Measurements from ENCODE around the gene TOR1AIP2. TPM values are rescaled to one million over a fixed set of nuclear protein-coding genes. Genes with fewer than 3 reads are reported as not detected.

TOR1AIP2 gene
- 10 to 100 TPM in 1 of 3 donors, 1 to 10 TPM in 2; 8.7 to 15.5 (median 8.7) TPM for polyA plus RNA-seq

DNA sequence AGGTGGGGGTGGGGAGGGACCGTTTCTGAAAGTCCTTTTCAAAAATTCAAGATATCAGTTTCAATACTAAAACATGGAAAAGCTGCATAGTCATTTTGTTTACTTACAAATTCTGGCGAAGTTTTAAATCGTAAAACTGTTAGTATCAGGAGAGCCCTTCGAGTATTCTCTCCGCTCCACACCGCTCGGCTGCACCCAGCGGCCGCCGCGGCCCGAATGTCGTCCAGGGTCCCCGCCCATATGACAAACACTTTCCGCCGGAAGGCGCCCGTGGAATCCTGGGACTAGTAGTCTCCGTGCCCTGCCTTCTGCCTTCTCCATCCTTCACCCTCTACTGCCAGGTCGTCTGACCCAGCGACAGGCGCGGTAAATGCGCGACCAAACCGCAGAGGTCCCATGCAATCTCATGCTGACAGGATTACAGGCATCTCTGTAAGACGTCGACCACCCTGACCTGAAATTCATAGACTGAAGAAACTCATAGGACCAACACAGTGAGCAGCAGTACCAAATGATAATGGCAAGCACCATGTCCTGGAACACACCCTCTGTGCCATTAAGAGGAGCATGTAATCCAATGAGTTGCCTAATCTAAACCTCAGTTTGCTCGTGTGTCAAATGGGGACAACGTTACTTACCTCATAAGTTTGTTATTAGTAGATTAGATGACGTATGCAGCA is at the start of gene TOR1AIP2:
Gene TOR1AIP2 (minus strand): TSS at position 218 of the 680 bp plus-strand sequence. CDS start 25,138 bp downstream, outside the sequence.
- H3K27me3 Mint-ChIP-seq (ENCODE audit: low read depth in 3 of 3): peaks cover 11 to 12% (median 11%) of the 10 kb centered on the region in 3 donors
- H3K36me3 Mint-ChIP-seq: peaks cover 0 to 10% (median 0%) of the 10 kb centered on the region in 3 donors
- peaks cover 35 to 68% of the 10 kb centered on the region in 2 donors for H3K4me1 Mint-ChIP-seq
- peak; percentile 79 to 82 (median 79) for DNase-seq
- peak within 1 kb of the TSS; percentile 80 to 97 (median 90) for H3K27ac Mint-ChIP-seq
- H3K9me3 Mint-ChIP-seq: no peaks in the 10 kb centered on the region
- peak within 1 kb of the TSS; percentile 87 to 95 (median 94) for H3K4me3 Mint-ChIP-seq

DNA sequence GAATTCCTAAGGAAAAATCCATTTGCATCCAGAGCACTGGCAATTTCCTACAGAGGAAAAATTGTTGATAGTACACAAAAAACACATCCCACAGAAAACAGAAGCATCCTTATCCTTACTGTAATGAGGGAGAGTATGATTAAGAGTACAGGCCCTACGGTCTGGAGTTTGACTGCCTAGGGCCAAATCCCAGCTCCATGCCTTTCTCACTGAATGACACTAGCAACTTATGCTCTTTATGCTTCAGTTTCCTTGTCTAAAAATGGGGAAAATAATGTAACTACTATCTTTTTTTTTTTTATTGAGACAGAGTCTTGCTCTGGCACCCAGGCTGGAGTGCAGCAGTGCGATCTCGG is 49.2 kb upstream of the TOR1AIP2 start:
- no peak for DNase-seq
- peaks cover 0 to 4% (median 0%) of the 10 kb centered on the region in 3 donors for H3K36me3 Mint-ChIP-seq
- H3K9me3 Mint-ChIP-seq: no peaks in the 10 kb centered on the region
- H3K27me3 Mint-ChIP-seq (ENCODE audit: low read depth in 3 of 3): peaks cover under 1 to 3% (median 2%) of the 10 kb centered on the region in 3 donors
- H3K4me1 Mint-ChIP-seq: no peaks in the 10 kb centered on the region
- no peak overlapping the region for H3K4me3 Mint-ChIP-seq
- no peak overlapping the region for H3K27ac Mint-ChIP-seq

DNA sequence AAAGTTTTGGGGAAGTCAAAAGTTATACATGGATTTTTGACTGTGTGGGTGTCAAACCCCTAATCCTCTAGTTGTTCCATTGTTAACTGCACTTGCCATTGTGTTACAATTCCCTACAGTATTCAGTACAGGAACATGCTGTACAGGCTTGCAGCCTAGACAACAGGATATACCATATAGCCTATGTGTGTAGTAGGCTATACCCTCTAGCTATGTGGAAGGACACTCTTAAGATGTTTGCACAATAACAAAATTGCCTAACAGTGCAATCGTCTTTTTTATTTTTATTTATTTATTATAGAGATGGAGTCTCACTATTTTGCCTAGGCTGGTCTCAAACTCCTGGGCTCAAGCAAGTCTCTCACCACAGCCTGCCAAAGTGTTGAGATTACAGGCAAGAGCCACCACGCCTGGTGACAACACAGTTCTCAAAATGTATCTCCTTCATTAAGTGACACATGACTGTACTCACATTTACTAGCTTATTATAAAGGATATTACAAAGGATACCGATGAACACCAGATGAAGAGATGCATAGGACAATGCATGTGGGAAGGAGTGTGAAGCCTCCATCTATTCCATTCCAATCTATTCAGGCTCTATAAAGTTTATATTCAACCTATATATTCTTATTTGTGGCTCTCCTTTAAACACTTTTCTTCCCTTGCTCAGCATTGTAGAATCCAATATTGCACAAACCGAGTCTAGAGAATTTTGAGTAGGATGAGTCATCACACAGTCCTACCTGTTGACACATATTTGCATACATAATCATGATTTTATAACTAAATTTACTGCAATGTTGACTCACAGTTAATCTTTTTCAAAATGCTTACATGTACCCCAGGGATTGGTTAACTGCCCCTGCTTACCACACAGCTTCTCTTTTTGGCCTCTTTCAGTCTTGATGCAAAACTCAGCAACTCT is 48.6 kb upstream of the TOR1AIP2 start:
- DNase-seq: no peak
- no peak overlapping the region for H3K4me3 Mint-ChIP-seq
- no peak overlapping the region for H3K27ac Mint-ChIP-seq
- H3K36me3 Mint-ChIP-seq: peaks cover 0 to 4% (median 0%) of the 10 kb centered on the region in 3 donors
- no peaks in the 10 kb centered on the region for H3K9me3 Mint-ChIP-seq
- H3K27me3 Mint-ChIP-seq (ENCODE audit: low read depth in 3 of 3): peaks cover 2 to 3% (median 2%) of the 10 kb centered on the region in 3 donors
- H3K4me1 Mint-ChIP-seq: no peaks in the 10 kb centered on the region

DNA sequence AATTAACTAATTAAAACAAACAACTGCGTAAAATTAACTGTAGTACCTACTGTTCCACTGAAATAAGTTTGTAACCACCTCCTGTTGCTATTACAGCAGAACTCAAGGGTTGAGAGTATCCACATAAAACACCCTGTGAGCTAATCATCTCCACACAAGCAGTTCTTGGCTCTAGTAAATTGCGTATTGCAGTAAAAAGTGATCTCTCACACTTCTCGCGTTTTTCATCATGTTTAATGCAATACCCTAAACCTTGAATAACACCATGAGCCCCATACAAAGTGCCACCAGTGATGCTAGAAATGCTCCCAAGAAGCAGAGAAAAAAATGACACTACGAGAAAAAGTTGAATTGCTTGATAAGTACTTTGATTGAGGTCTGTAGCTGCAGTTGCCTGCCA is 47.7 kb upstream of the TOR1AIP2 start:
- no peak overlapping the region for H3K27ac Mint-ChIP-seq
- no peak for DNase-seq
- H3K9me3 Mint-ChIP-seq: no peaks in the 10 kb centered on the region
- no peak overlapping the region for H3K4me3 Mint-ChIP-seq
- peaks cover 0 to 6% (median 0%) of the 10 kb centered on the region in 3 donors for H3K36me3 Mint-ChIP-seq
- H3K27me3 Mint-ChIP-seq (ENCODE audit: low read depth in 3 of 3): peaks cover 2 to 3% (median 2%) of the 10 kb centered on the region in 3 donors
- H3K4me1 Mint-ChIP-seq: no peaks in the 10 kb centered on the region

DNA sequence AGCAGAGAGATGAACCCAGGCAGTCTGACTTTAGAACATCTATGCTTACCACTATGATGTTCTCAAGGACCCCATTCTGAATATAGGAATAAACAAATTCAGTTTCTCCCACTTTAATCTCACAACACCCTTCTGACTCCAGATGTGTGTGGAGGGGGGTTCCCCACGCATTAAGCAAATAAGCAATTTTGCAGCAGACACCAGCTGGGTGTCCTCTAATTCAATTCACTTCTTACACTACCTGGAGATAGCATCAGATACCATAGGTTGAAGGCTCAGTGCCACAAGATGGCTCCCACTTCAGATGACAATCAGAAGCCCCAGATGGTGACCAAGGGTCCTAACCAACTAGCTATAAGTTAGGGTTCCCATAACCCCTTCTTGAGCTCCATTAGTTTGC is 46.7 kb upstream of the TOR1AIP2 start:
- Mint-ChIP-seq H3K36me3 (peaks cover 4 to 12% (median 4%) of the 10 kb centered on the region in 3 donors), H3K9me3 (no peaks in the 10 kb centered on the region), H3K4me3 (no peak overlapping the region), H3K27me3 (ENCODE audit: low read depth in 3 of 3) (peaks cover 2 to 3% (median 2%) of the 10 kb centered on the region in 3 donors), H3K4me1 (peaks cover 3 to 5% of the 10 kb centered on the region in 2 donors), H3K27ac (no peak overlapping the region)
- no peak for DNase-seq

DNA sequence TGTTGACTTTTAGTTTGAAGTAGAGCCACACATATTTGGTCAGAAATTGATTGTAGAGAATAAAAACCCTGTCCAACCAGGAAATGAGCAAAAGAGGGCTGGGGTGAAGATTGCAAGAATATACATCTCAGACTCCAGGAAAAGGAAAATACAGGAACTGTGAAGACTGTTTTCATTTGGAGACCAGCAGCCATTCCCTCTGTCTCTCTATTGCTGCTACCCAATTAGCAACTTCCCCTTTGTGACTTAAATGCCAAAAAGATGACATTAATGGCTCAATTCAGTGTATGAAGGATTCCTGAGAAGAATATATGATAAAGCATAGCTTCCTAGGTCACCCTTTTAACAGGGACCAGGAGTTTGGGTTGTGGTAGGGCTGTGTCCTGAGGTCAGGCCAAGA is 45.4 kb upstream of the TOR1AIP2 start:
- H3K9me3 Mint-ChIP-seq: no peaks in the 10 kb centered on the region
- peaks cover 12 to 21% (median 13%) of the 10 kb centered on the region in 3 donors for H3K36me3 Mint-ChIP-seq
- peaks cover 15% of the 10 kb centered on the region in 2 donors for H3K4me1 Mint-ChIP-seq
- H3K27ac Mint-ChIP-seq: no peak overlapping the region
- H3K4me3 Mint-ChIP-seq: no peak overlapping the region
- no peak for DNase-seq
- H3K27me3 Mint-ChIP-seq (ENCODE audit: low read depth in 3 of 3): peaks cover 2 to 3% (median 2%) of the 10 kb centered on the region in 3 donors

DNA sequence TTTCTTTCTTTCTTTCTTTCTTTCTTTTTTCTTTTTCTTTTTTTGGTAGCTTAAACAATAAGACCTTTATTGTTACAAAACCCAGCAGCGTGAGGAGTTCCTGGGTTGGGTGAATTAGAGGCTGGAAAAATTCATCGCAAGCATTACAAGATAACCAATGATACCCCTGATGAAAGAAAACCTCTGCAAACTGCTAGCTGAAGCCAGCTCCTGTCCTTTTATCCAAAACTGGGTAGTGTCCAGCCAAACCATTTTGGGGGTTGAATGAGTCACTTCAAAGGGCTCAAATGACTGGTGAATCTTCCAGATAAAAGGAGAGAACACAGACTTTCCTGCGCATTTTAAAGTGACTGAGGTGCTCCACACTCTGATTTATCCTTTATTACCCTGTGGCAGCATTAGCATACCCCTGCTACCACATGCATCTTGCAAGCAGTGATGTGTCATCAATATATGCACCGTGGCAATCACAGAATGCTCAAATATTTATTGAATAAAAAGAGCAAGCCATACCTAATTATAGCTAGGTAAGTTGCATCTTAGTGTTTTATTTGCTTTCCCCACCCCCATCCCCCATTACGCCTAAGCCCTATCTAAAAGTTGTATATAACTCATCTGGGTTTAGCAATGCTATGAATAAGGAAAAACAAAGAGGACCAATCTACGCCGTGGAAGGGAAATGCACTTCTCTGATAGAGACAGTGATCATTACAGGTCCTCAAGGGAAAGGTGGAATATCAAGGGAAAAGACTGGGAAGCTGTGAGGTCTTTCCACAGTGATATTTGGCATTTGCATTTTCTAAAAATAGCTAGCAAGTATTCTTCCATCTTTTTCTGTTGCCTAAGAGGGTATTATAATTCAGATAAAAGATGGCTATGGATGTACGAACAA is 44.6 kb upstream of the TOR1AIP2 start:
- Mint-ChIP-seq H3K4me3 (no peak overlapping the region), H3K4me1 (peaks cover 23% of the 10 kb centered on the region in 2 donors), H3K27ac (peak overlapping the region in 4 of 6 donors; percentile 4 to 39 (median 18)), H3K9me3 (no peaks in the 10 kb centered on the region), H3K27me3 (ENCODE audit: low read depth in 3 of 3) (peaks cover 0 to 3% (median 2%) of the 10 kb centered on the region in 3 donors), H3K36me3 (peaks cover 19 to 21% (median 20%) of the 10 kb centered on the region in 3 donors)
- no peak for DNase-seq

DNA sequence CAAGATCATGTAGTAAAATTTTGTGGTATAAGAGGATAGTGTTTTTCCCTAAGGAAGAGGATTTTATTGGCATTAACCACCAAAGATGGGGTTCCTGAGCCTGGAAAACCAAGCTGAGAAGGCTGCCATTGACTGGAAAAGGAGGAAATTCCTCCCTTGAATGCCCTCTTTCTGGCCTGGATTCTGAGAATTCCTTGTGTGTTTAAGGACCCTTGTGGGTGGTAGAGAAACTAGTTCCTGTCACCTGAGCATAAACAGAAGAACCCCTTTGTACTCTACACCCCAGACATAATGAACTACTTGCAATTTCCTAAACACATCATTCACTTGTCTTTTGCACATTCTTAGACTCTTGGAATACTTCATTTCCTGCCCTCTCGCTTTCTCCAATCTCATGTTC is 43.9 kb upstream of the TOR1AIP2 start:
- Mint-ChIP-seq H3K4me3 (no peak overlapping the region), H3K36me3 (peaks cover 19 to 23% (median 22%) of the 10 kb centered on the region in 3 donors), H3K9me3 (no peaks in the 10 kb centered on the region), H3K27ac (peak overlapping the region in 4 of 6 donors; percentile 13 to 58 (median 31)), H3K4me1 (peaks cover 24 to 25% of the 10 kb centered on the region in 2 donors), H3K27me3 (ENCODE audit: low read depth in 3 of 3) (peaks cover 0 to 3% (median 2%) of the 10 kb centered on the region in 3 donors)
- DNase-seq: no peak

DNA sequence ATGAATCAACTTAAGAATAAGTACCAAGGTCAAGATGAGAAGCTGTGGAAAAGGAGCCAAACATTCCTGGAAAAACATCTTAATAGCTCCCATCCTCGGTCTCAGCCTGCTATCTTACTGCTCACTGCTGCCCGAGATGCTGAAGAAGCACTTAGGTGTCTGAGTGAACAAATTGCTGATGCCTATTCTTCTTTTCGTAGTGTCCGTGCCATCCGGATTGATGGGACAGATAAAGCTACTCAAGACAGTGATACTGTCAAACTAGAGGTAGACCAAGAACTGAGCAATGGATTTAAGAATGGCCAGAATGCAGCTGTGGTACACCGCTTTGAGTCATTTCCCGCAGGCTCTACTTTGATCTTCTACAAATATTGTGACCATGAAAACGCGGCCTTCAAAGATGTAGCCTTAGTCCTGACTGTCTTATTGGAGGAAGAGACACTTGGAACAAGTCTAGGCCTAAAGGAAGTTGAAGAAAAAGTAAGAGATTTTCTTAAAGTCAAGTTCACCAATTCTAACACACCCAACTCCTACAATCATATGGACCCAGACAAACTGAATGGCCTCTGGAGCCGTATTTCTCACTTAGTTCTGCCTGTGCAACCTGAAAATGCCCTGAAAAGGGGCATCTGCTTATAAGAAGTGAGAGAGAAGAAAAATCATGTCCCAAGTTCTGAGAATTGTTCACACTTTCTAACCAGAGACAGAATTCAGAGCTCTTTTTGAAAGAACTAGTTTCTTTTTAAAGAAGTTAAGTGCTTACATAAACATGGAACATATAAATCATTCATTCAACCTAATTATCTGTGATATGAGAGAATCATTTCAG is 40.2 kb upstream of the TOR1AIP2 start:
- H3K4me3 Mint-ChIP-seq: peak overlapping the region in 4 of 5 donors; percentile 5 to 54 (median 40)
- H3K36me3 Mint-ChIP-seq: peaks cover 19 to 34% (median 22%) of the 10 kb centered on the region in 3 donors
- H3K9me3 Mint-ChIP-seq: no peaks in the 10 kb centered on the region
- H3K27me3 Mint-ChIP-seq (ENCODE audit: low read depth in 3 of 3): peaks cover 0 to 3% (median 0%) of the 10 kb centered on the region in 3 donors
- H3K27ac Mint-ChIP-seq: peak overlapping the region; percentile 53 to 84 (median 78)
- DNase-seq: no peak
- peaks cover 24 to 25% of the 10 kb centered on the region in 2 donors for H3K4me1 Mint-ChIP-seq

DNA sequence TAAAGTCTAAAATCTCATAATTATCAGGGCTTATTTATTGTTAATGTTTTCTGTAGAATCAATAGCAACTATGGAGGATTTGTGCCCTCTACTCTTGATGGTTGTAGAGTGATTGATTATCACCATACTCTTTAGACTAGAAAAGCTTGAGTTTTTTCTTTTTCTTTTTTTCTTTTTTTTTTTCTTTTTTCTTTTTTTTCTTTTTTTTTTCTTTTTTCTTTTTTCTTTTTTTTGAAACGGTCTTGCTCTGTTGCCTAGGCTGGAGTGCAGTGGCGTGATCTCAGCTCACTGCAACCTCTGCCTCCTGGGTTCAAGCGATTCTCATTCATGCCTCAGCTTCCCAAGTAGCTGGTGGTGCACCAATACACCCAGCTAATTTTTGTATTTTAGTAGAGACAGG is 34.2 kb upstream of the TOR1AIP2 start:
- H3K36me3 Mint-ChIP-seq: peaks cover 14 to 36% (median 16%) of the 10 kb centered on the region in 3 donors
- H3K4me1 Mint-ChIP-seq: peaks cover 10 to 25% of the 10 kb centered on the region in 2 donors
- H3K9me3 Mint-ChIP-seq: no peaks in the 10 kb centered on the region
- H3K27ac Mint-ChIP-seq: peak overlapping the region in 4 of 6 donors; percentile 23 to 53 (median 40)
- DNase-seq: no peak
- no peak overlapping the region for H3K4me3 Mint-ChIP-seq
- peaks cover 0 to 1% (median 0%) of the 10 kb centered on the region in 3 donors for H3K27me3 Mint-ChIP-seq (ENCODE audit: low read depth in 3 of 3)

DNA sequence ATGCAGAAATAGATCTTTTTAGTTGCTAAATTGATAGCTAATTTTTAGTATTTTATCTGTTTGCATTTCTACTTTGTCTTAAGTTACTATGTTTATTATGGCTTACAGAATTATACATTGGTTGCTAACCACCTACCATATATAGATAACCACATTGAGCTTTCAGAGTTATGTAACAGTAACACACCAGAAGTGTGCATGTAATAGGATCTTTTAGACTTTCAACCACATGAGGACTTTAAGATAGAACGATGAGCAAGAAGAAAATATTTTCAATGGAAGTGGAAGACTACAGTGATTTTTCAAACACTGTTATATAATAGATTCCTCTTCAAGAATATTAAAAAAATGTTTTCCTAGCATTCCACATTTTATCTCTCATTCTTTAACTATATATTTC is 33.3 kb upstream of the TOR1AIP2 start:
- H3K36me3 Mint-ChIP-seq: peaks cover 18 to 41% (median 20%) of the 10 kb centered on the region in 3 donors

DNA sequence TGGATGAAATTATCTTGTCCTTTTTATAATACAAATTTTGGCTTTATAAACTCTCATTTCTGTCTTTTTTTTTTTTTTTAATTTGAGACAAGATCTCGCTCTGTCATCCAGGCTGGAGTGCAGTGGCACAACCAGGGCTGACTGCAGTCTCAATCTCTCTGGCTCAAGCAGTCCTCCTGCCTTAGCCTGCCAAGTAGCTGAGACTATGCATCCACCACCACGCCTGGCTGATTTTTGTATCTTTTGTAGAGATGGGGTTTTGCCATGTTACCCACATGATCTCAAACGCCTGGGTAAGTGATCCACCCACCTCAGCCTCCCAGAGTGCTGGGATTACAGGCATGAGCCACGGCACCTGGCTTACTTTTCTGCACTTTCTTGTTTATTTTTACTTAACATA is 12.0 kb upstream of the TOR1AIP2 start:
- Mint-ChIP-seq H3K4me3 (no peak overlapping the region), H3K27me3 (ENCODE audit: low read depth in 3 of 3) (no peaks in the 10 kb centered on the region), H3K27ac (peak overlapping the region in 3 of 6 donors; percentile 28 to 53 (median 39)), H3K4me1 (peaks cover 32 to 48% of the 10 kb centered on the region in 2 donors), H3K9me3 (no peaks in the 10 kb centered on the region), H3K36me3 (peaks cover 0 to 11% (median 5%) of the 10 kb centered on the region in 3 donors)
- no peak for DNase-seq

More for the DNA sequence above, 33.3 kb upstream of the TOR1AIP2 start:
- Mint-ChIP-seq H3K27ac (peak overlapping the region in 3 of 6 donors; percentile 37 to 48 (median 38)), H3K27me3 (ENCODE audit: low read depth in 3 of 3) (peaks cover 0 to 1% (median 0%) of the 10 kb centered on the region in 3 donors), H3K4me1 (peaks cover 10 to 25% of the 10 kb centered on the region in 2 donors), H3K9me3 (no peaks in the 10 kb centered on the region), H3K4me3 (no peak overlapping the region)
- DNase-seq: no peak
